ENCODE measurements around the gene CFB.
"Not testable (repeated sequence)": the region's sequence is repeated elsewhere in the genome, so short reads cannot be mapped to it uniquely, and the experiment has no call there.

CFB gene

DNA sequence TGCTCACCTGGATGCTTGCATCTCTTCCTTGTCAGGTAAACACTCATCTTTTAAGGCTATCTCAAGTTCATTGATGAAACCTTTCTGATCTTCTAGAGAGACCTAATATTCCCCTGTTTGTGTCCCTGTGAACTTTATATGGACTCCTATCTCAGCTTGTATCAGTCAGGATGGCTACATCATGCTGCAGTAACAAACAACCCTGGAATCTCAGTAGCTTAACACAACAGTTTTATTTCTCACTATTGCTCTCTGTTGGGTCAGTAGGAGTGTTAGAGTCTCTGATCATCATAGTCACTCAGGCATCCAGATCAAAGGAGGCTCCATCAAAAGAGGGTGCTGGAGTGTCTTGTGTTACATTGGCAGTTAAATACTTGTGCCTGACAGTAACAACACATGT, 30.5 kb upstream of the CFB start:
- DNase-seq: no peak

DNA sequence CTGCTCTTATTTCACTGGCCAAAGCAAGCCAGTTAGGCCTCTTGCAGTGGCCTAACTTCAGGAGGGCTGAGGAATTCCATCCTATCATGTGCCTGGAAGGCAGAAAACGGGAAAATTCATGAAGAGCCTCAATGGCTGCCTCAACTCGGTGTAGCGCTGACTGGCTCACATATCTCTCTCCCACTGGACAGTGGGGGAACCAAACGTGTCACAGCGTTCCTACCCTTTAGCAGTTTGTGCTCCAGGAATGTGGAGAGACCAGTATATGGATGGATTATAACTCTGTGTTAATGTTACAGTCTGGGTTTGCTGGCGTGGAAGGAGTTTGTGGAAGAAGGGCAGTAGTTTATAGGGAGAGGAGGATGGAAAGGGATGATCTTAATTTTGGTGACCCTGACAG, 30.1 kb upstream of the CFB start:
- DNase-seq: no peak

DNA sequence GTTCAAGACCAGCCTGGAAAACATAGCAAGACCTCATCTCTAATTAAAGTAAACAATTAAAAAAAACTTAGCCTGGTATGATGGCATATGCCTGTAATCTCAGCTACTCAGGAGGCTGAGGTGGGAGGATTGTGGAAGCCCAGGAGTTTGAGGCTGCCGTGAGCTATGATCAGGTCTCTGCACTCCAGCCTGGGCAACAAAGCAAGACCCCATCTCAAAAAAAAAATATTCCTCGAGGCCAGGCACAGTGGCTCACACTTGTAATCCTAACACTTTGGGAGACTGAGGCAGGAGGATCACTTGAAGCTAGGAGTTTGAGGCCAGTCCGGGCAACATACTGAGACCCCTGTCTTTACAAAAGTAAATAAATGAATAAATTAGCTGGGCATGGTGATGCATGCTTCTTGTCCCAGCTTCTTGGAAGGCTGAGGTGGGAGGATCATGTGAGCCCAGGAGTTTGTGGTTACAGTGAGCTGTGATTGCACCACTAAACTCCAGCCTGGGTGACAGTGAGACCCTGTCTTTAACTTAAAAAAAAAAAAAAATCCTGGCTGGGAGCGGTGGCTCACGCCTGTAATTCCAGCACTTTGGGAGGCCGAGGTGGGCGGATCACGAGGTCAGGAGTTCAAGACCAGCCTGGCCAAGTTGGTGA, 27.7 kb upstream of the CFB start:
- DNase-seq: no peak

DNA sequence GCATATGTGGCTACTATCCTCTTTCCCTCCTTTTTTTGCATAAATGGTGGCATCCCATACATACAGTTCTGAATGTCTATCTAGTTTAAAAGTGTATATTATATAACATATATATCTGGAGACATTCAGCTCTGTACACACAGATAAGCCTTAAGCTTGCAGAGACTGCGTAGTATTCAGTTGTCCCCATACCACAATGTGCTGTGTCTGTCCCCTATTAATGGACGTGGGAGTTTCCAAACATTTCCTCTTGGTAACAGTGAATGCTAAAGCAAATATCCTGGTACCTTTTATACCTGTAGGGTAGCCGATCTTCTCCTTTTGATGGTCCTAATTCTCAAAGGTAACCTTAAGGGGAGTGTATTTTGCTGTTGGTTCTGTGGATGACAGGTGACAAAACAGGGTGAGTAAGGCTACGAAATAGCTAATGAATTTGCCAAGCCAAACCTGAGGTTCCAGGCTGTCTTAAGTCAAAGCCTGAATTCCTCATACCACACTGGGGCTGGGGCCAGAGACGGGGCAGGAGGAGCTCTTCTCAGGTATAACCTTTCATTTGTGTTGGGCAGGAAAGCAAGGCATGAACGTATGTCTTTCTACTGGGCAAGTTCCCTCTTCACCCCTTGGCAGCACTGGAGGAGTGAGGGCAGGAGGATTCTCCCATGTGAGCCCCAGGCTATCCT, 26.1 kb upstream of the CFB start:
- no peak for DNase-seq

DNA sequence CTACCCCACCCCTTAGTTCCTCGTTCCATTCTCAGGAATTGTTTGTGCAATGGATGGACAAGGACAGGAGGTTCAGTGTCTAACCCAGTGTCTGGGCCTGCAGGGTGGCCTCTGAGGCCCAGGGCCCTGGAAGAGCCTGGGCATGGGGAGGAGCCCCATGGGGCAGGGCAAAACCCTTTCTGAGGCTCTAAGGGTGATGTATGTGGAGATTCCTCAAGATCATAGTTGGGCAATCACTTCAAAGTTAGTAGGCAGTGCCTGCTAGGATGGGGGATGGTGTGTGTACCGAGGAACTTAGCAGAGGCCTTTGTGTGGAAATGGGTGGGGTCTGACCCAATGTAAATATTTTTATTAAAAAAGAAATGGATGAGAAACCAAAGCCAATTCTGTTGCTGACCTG, 25.1 kb upstream of the CFB start:
- DNase-seq: no peak

DNA sequence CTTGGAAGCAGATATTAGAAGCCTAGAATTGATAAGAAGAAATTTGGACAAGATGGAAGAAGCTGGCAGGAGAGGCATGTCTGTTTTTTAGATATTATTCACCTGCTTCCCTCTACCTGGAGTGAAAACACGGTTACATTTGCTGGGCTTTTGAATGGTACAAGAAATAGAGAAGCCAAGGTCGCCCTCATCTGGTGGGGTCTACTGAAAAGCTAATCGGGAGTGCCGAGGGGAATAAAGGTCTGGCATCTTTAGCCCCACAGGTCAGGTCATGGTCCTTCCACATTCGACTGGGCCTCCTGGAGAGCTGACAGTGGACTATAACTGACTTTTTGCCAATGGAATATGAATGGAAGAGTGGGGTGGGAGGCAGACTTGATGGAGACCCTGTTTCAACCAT, 23.0 kb upstream of the CFB start:
- peak; percentile 17 for DNase-seq

DNA sequence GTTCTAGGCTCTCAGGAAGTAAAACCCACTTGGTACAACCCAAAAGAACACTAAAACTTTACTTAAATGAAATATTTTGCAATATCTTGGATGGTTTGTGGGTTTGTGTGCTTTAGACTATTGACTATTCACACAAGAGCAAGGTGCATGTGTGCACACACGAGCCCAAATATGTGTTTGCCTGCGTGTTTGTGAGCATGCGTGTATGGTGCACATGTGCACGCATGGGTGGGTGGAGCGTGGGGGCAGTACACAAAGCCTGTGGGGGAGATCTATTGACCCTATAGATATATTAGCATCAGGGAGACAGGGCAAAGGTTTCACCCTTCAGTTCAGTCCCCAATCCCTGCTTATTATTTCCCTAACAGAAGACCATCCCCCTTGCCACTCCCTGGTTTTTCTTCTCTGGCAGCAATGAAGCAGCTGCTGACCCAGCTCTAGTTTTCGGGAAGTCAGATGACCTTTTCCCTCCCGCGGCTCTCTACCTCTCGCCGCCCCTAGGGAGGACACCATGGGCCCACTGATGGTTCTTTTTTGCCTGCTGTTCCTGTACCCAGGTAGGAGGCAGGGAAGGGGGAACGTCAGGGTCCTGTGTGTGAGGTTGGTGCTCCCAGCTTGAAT, 18.5 kb upstream of the CFB start, which contains the start of gene C2:
C2 (plus strand) TSS at position 476 of the 621 bp plus-strand sequence; CDS start at position 512, 36 bp downstream.
- no peak for DNase-seq

DNA sequence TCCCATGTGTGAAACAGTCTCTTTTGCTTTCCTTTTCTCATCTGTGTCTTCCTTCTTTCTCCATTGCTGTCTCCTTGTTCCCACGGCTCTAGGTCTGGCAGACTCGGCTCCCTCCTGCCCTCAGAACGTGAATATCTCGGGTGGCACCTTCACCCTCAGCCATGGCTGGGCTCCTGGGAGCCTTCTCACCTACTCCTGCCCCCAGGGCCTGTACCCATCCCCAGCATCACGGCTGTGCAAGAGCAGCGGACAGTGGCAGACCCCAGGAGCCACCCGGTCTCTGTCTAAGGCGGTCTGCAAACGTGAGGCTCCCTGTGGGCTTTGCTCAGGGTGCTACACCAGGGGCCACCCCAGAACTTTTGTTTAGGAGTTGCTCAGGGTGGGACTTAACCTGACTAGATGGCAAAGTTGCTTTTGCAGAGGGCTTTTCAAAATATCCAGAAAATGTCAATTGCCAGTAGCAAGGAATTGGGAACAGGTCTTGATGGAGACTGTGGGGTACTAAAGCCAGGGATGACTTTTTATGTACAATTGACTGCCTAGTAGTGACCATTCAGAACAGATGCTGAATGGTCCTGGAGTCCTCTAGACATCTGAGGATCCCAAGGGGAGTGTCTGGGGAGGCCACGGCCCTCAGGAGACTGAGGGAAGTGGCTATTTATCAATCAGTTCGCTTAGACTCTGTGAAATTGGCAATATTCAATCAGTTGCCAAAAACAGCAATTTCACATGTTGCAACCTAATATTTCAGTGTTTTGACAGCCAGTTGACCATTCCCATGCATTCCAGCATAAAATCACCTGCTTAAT, 17.8 kb upstream of the CFB start:
- no peak for DNase-seq

DNA sequence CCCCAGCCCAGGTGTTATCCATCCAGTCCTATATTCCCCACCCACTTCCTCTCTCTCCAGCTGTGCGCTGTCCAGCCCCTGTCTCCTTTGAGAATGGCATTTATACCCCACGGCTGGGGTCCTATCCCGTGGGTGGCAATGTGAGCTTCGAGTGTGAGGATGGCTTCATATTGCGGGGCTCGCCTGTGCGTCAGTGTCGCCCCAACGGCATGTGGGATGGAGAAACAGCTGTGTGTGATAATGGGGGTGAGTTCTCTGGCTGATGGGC, 17.3 kb upstream of the CFB start:
- DNase-seq: no peak

DNA sequence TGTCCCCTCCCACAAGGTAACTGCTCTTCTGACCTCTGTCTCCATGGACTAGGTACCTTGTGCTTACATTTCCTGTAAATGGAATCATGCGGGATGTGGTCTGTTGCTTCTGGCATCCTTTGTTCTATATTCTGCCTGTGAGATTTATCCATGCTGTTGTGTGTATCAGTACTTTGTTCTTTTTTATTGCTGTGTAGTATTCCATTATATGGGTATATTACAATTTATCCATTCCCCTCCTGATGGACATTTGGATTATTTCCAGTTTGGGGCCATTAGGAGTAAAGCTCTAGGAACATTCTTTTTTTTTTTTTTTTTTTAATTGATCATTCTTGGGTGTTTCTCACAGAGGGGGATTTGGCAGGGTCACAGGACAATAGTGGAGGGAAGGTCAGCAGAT, 14.9 kb upstream of the CFB start:
- no peak for DNase-seq

DNA sequence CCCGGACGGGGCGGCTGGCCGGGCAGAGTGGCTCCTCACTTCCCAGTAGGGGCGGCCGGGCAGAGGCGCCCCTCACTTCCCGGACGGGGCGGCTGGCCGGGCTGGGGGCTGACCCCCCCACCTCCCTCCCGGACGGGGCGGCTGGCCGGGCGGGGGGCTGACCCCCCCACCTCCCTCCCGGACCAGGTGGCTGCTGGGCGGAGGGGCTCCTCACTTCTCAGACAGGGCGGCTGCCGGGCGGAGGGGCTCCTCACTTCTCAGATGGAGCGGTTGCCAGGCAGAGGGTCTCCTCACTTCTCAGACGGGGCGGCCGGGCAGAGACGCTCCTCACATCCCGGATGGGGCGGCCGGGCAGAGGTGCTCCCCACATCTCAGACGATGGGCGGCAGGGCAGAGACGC, 13.8 kb upstream of the CFB start:
- DNase-seq: not testable (repeated sequence)

DNA sequence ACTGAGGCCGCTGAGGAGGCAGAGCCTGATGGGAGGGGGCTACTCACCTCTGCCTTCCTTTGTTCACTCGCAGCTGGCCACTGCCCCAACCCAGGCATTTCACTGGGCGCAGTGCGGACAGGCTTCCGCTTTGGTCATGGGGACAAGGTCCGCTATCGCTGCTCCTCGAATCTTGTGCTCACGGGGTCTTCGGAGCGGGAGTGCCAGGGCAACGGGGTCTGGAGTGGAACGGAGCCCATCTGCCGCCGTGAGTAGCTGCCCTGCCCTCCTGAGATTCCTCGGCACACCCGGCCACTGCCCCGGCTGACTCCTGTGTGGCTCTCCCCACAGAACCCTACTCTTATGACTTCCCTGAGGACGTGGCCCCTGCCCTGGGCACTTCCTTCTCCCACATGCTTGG, 12.4 kb upstream of the CFB start:
- DNase-seq: no peak

DNA sequence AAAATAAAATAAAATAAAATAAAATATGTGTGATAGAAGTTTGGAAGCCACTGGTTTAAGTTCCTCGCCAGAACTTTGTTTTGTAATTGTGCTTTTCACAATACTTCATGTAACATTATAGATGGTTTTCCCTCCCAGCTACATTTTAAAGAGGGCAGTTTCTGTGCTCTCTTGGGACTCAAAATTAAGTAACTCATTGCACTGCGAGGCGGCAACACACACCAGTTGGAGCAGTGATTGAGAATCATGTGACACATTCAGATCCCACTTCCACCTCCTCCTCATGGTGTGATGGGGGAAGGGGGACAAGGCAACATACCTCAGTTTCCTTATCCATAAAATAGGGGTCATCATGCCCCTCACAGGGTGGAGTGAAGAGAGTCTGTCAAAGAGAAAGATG, 10.9 kb upstream of the CFB start:
- no peak for DNase-seq

DNA sequence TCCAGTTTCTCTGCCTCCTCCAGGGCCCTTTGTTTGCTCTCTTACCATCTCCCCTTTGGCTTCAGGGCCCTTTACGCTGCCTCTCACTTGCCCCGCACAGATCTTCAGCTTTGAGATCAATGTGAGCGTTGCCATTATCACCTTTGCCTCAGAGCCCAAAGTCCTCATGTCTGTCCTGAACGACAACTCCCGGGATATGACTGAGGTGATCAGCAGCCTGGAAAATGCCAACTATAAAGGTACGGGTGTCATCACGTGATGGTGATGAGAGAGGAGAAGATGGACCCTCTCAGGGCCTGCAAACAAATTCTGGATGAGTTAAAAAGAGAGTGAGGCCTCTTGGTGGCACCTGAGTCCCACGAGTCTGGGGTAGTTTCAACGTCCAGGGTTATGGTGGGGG, 10.1 kb upstream of the CFB start:
- no peak for DNase-seq

DNA sequence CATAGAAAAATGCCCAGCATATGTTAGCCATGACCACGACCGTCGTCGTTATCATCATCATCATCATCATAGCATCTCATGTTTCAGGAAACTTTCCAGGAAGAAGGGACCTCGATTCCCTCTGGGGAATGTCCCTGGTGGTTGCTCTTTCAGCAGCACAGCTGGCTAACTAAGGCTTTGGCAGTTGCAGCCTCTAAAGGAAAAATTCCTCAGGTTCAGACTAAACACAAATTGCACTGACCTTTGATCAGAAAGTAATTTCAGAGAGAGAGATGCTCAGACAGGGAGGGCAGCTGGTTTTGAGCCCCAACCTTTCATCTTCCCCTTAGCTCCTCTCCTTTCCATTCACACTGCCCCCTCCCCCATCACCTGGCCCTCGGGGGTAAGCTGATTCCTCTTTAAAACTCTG, 5.6 kb upstream of the CFB start:
- DNase-seq: no peak

DNA sequence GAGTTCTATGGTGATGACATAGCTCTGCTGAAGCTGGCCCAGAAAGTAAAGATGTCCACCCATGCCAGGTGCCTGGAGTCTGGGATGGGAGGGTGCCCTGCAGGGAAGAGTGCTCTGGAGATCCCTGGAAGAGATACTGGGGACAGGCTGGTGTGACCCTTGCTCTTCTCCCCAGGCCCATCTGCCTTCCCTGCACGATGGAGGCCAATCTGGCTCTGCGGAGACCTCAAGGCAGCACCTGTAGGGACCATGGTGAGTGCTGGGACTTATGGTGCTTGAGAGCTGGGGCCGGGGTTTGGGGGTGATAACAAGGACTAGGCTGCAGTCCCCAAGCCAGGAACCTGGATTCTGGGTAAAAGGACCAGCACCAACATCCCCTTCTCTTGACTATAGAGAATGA, 2.2 kb upstream of the CFB start:
- DNase-seq: no peak

DNA sequence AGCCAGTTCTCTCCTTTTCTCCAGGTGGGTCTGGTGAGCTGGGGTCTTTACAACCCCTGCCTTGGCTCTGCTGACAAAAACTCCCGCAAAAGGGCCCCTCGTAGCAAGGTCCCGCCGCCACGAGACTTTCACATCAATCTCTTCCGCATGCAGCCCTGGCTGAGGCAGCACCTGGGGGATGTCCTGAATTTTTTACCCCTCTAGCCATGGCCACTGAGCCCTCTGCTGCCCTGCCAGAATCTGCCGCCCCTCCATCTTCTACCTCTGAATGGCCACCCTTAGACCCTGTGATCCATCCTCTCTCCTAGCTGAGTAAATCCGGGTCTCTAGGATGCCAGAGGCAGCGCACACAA, 765 bp upstream of the CFB start:
- DNase-seq: no peak

DNA sequence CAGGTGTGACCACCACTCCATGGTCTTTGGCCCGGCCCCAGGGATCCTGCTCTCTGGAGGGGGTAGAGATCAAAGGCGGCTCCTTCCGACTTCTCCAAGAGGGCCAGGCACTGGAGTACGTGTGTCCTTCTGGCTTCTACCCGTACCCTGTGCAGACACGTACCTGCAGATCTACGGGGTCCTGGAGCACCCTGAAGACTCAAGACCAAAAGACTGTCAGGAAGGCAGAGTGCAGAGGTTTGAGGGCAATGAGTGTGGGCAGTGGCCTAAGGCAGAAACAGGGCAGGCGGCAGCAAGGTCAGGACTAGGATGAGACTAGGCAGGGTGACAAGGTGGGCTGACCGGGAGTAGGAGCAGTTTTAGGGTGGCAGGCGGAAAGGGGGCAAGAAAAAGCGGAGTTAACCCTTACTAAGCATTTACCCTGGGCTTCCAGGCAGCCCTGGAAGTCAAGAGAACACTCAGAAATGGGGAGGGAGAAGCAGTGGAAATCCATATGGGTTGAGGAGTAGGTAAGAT, 533 bp downstream of the CFB start:
- DNase-seq: no peak

DNA sequence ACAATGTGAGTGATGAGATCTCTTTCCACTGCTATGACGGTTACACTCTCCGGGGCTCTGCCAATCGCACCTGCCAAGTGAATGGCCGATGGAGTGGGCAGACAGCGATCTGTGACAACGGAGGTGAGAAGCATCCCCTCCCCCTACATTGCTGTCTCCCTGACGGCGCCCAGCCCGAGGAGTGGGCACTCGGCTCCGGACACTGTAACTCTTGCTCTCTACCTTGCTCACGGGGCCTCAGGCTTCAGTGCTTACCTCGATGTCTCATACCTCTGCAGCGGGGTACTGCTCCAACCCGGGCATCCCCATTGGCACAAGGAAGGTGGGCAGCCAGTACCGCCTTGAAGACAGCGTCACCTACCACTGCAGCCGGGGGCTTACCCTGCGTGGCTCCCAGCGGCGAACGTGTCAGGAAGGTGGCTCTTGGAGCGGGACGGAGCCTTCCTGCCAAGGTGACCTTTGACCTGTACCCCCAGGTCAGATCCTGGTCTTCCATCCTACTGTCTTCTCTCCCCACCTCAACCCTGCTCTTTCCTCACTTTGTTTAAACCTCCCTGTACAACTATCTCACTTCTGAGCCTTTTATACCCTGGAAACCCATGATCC, 1.3 kb downstream of the CFB start:
- no peak for DNase-seq

DNA sequence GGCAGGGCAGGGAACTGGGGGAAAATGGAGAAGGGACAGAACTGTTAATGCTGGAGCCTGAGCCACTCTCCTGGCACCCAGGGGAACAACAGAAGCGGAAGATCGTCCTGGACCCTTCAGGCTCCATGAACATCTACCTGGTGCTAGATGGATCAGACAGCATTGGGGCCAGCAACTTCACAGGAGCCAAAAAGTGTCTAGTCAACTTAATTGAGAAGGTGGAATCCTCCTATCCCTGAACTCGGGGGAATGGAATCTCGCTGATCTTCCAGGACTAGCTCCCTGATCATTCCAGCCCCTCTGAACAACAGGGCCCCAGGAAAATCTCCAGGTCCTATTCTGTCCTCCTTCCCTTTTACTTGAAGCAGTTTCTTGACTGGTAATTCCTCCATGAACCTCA, 2.0 kb downstream of the CFB start:
- DNase-seq: no peak

DNA sequence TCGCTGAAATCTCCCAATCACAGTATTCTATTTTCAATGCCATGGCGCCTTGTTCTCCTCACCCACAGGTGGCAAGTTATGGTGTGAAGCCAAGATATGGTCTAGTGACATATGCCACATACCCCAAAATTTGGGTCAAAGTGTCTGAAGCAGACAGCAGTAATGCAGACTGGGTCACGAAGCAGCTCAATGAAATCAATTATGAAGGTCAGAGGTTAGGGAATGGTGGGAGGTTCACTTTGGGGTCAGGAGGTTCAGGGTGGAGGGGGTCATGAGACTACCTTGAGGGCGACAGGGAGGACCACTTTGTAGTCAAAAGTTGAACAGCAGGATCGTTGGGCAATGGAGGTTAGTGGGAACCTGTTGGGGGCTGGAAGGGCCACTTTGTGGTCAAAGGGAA, 2.4 kb downstream of the CFB start:
- DNase-seq: no peak

DNA sequence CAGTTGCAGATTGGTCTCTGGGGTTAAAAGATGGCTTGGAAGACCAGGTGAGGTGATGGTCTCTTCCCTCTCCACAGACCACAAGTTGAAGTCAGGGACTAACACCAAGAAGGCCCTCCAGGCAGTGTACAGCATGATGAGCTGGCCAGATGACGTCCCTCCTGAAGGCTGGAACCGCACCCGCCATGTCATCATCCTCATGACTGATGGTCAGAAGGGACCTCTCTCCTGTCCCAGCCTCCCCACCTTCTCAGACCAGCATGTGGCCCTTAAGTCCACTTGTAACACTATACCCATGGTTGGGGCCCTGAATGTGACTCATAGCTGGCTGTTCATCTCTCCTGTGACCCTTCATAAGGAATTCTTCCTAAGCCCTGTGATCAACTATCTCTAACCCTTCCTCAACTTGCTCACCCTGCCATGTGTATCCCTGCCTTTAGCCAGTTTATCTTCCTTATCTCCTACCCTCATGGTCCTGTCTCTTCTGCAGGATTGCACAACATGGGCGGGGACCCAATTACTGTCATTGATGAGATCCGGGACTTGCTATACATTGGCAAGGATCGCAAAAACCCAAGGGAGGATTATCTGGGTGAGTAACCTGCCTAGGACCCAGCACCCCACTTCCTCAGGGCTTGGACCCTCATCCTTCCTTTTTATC, 3.0 kb downstream of the CFB start:
- no peak for DNase-seq

Measured in activated CD4-positive, alpha-beta T cell treated with anti-CD3 and anti-CD28 coated beads, Interleukin-2, amount 50 U/mL, for 1 hour (primary cell).